Activated CD4-positive, alpha-beta T cell treated with anti-CD3 and anti-CD28 coated beads, Interleukin-2, amount 10 ng/mL, durations not matched to agents 7 days and 5 days (primary cell): ENCODE measurements around the gene REV1. TPM values are rescaled to one million over a fixed set of nuclear protein-coding genes. Genes with fewer than 3 reads are reported as not detected.

ENCODE experiments used
- CTCF ChIA-PET: fragments of 350-600 bp; sonication (Branson Sonifier 250); formaldehyde crosslinking; loops from one replicate; lab custom pipeline; 2021; ENCODE audit warnings: antibody characterized with exemption; lab: Charles Lee
- POLR2A ChIA-PET: fragments of 350-600 bp; sonication (Branson Sonifier 250); formaldehyde crosslinking; loops from one replicate; lab custom pipeline; 2021; ENCODE audit warnings: antibody characterized with exemption; lab: Charles Lee
- DNase-seq: peaks from one replicate; pipeline ENCODE4 v3.0.0-alpha.2; 2020
- H3K27ac Mint-ChIP-seq: one replicate; pipeline ENCODE4 v1.8.0; 2021; ENCODE audit warnings: mild to moderate bottlenecking, moderate library complexity, mixed read lengths
- H3K27me3 Mint-ChIP-seq: one replicate; pipeline ENCODE4 v1.8.0; 2021; ENCODE audit warnings: mixed read lengths
- H3K36me3 Mint-ChIP-seq: one replicate; pipeline ENCODE4 v1.8.0; 2021; ENCODE audit warnings: low read depth, mixed read lengths
- H3K4me1 Mint-ChIP-seq: one replicate; pipeline ENCODE4 v1.8.0; 2021; ENCODE audit warnings: mixed read lengths
- H3K4me3 Mint-ChIP-seq: one replicate; pipeline ENCODE4 v1.8.0; 2021; ENCODE audit warnings: mild to moderate bottlenecking, moderate library complexity, mixed read lengths
- H3K9me3 Mint-ChIP-seq: one replicate; pipeline ENCODE4 v1.8.0; 2021; ENCODE audit warnings: mixed read lengths
- total RNA-seq, 2 experiments: library from RNA; stranded (reverse); gene quantifications; one replicate each; pipeline ENCODE4 v1.2.3, GENCODE V29; 2021

Gene REV1
- total RNA-seq, 2 experiments from 2014 or later = 37.4 to 40.7 TPM

GRCh38 chr2:99496021-99496420, 6.2 kb upstream of the REV1 start:
- H3K36me3 Mint-ChIP-seq = no peaks in the 10 kb centered on the region
- ChIA-PET CTCF (no interaction called here), POLR2A (no interaction called here)
- peaks cover 3% of the 10 kb centered on the region for H3K4me1 Mint-ChIP-seq
- no peak for DNase-seq
- no peaks in the 10 kb centered on the region for H3K9me3 Mint-ChIP-seq
- H3K27ac Mint-ChIP-seq = no peak overlapping the region
- peaks cover 26% of the 10 kb centered on the region for H3K27me3 Mint-ChIP-seq
- no peak overlapping the region for H3K4me3 Mint-ChIP-seq

GRCh38 chr2:99495115-99495860, 5.5 kb upstream of the REV1 start:
- no peak for DNase-seq
- ChIA-PET CTCF (no interaction called here), POLR2A (no interaction called here)
- no peak overlapping the region for H3K4me3 Mint-ChIP-seq
- no peaks in the 10 kb centered on the region for H3K9me3 Mint-ChIP-seq
- H3K27me3 Mint-ChIP-seq = peaks cover 23% of the 10 kb centered on the region
- H3K4me1 Mint-ChIP-seq = peaks cover 7% of the 10 kb centered on the region
- no peak overlapping the region for H3K27ac Mint-ChIP-seq
- H3K36me3 Mint-ChIP-seq = no peaks in the 10 kb centered on the region

- Mint-ChIP-seq H3K27me3 (peaks cover 2% of the 10 kb centered on the region), H3K9me3 (no peaks in the 10 kb centered on the region), H3K4me1 (peaks cover 14% of the 10 kb centered on the region), H3K36me3 (peaks cover 3% of the 10 kb centered on the region), H3K4me3 (no peak overlapping the region), H3K27ac (no peak overlapping the region)
- CTCF ChIA-PET = no interaction called here
- no peak for DNase-seq
- POLR2A ChIA-PET = no interaction called here
These were observed 2.9 kb upstream of the REV1 start for GRCh38 chr2:99492721-99493120.

DNA sequence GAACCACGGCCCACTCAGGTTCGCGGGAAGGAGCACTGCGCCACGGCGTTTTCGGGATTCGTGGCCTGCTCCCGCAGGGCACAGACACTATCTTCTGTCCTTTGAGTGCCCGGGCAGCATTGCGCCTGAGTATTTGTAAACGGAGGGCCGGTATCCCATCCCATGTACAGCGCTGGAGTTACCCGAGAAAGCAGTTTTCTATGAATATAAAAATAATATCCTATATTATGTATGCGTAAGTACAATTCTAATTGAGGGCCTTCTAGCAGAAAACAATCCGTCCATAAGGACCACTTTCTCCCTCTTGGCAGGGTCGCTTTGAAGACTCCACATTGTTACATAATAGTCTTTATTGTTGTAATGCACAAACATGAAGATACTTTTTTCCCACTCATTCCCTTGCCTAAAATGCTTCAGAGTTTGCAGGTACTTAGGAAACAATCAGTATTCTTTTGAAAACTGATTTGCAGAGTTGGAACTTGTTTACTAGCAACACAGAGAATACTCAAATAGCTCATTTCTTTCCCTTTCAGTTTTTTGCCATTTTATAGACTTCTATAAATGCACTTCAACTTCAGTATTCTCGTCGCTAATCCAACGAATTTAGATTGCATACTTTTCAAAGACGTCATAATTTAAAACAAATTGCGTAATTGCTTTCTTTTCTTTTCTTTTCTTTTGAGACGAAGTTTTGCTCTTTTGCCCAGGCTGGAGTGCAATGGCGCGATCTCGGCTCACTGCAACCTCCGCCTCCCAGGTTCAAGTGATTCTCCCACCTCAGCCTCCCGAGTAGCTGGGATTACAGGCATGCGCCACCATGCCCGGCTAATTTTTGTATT, 1.0 kb upstream of the REV1 start:
- Mint-ChIP-seq H3K4me1 (peaks cover 26% of the 10 kb centered on the region), H3K9me3 (no peaks in the 10 kb centered on the region), H3K36me3 (peaks cover 3% of the 10 kb centered on the region), H3K27me3 (no peaks in the 10 kb centered on the region), H3K4me3 (peak overlapping the region; percentile 92), H3K27ac (peak overlapping the region; percentile 94)
- ChIA-PET POLR2A (no interaction called here), CTCF (interaction anchor here (0.6 to 1.0 kb wide), 4 partner anchors 9 to 120 kb away, joined by 3 to 4 read pairs (median 4); no protein-coding TSS in a partner anchor)
- no peak for DNase-seq

DNA sequence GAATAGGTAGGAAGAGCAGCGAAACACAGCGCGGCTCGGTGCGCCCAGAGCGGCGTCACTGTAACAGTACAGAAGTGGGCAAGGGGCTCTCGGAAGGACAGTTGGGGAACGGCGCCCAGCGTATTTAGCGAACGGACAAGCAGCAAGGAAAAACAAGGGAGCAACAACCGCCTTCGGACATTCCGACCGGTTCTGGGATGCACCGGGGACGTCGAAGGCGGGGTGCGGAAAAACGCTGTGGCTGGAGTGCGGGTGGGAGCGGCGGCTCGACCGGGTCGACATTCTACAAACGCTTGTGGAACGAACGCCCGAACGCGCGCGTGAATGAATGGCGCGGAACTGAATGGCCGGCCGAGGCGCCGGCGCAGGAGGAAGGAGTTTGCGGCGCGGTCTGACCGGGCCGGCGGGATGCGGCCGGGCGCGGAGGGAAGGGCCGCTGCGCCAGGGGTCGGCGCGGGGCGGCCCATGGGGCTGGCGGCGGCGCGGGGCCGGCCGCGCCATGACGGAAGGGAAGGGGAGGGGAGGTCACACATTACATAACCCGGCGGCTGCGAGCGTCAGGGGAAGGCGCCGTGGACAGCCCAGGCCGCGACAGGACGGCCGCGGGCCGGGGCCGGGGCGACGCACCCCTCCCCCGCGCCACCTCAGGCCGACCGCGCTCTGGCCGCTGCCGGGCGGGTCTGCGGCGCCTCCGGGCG, 605 bp downstream of the REV1 start:
- ChIA-PET CTCF (no interaction called here), POLR2A (no interaction called here)
- no peaks in the 10 kb centered on the region for H3K27me3 Mint-ChIP-seq
- H3K4me3 Mint-ChIP-seq = peak overlapping the region; percentile 90
- H3K9me3 Mint-ChIP-seq = no peaks in the 10 kb centered on the region
- DNase-seq = peak; percentile 43
- peaks cover 3% of the 10 kb centered on the region for H3K36me3 Mint-ChIP-seq
- H3K4me1 Mint-ChIP-seq = peaks cover 31% of the 10 kb centered on the region
- peak overlapping the region; percentile 97 for H3K27ac Mint-ChIP-seq

DNA sequence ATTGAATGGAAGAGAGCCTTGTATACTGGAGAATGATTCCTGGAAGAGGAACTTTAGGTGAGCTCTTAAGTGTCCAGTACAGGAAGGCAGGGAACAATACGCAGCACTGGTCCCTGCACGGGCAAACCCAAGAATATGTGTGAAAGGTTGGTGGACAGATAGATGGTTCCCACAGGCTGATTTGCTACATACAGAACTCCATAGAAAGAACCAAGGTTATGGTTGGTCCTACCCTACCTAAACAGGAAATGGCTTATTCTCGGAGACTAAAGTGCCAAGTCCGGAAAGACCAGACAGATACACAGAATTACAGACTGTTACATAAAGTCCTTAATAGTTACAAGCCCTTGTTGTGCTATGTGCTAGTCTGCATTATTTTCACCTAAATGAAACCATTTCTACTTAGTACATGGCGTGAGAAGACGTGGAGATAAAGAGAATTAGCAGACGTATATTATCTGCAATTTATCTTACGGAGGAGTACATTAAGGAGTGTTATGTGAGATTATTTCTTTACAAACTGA, 1.2 kb downstream of the REV1 start:
- Mint-ChIP-seq H3K9me3 (no peaks in the 10 kb centered on the region), H3K36me3 (peaks cover 3% of the 10 kb centered on the region), H3K27me3 (no peaks in the 10 kb centered on the region), H3K27ac (peak overlapping the region; percentile 97), H3K4me3 (peak overlapping the region; percentile 90), H3K4me1 (peaks cover 31% of the 10 kb centered on the region)
- POLR2A ChIA-PET = no interaction called here
- DNase-seq = no peak
- CTCF ChIA-PET = no interaction called here

GRCh38 chr2:99487906-99488305, 1.9 kb downstream of the REV1 start:
- peaks cover 35% of the 10 kb centered on the region for H3K4me1 Mint-ChIP-seq
- peaks cover 3% of the 10 kb centered on the region for H3K36me3 Mint-ChIP-seq
- H3K27ac Mint-ChIP-seq = no peak overlapping the region
- H3K27me3 Mint-ChIP-seq = no peaks in the 10 kb centered on the region
- ChIA-PET CTCF (no interaction called here), POLR2A (no interaction called here)
- peak overlapping the region; percentile 90 for H3K4me3 Mint-ChIP-seq
- no peak for DNase-seq
- no peaks in the 10 kb centered on the region for H3K9me3 Mint-ChIP-seq

DNA sequence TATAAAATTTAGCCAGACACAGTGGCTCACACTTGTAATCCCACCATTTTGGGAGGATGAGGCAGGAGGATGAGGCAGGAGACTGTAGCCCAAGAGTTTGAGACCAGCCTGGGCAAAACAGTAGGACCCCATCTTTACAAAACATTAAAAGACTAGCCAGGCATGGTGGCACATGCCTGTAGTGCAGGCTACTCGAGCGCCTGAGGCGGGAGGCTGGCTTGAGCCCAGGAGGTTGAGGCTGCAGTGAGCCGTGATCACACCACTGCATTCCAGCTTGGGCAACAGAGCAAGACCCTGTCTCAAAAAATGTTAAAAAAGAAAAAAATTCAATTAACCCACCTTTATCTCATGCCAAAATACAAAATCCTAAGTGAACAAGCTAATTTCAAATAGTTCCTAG, 4.0 kb downstream of the REV1 start:
- Mint-ChIP-seq H3K4me1 (peaks cover 42% of the 10 kb centered on the region), H3K36me3 (peaks cover 5% of the 10 kb centered on the region), H3K4me3 (no peak overlapping the region), H3K27me3 (no peaks in the 10 kb centered on the region), H3K27ac (no peak overlapping the region), H3K9me3 (no peaks in the 10 kb centered on the region)
- CTCF ChIA-PET = no interaction called here
- no peak for DNase-seq
- POLR2A ChIA-PET = no interaction called here

DNA sequence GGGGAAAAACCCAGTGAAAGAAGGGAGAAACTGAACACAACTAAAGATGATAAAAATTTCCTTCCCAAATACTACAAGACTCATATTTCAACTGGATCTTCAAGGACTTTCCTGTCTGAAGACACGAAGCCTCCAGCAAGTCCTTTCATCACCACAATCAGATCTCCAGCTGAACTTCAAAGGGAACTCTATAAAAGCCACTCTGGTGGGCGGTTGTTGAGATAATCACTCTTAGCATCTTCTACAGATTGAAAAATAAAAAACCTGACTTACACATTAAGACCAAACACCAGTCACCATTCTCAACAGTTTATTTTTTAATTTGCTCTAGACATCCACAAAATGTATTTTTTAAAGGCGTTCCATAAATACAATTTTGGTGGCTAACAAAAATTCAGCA, 4.4 kb downstream of the REV1 start:
- Mint-ChIP-seq H3K27me3 (no peaks in the 10 kb centered on the region), H3K9me3 (no peaks in the 10 kb centered on the region), H3K36me3 (peaks cover 5% of the 10 kb centered on the region), H3K27ac (no peak overlapping the region), H3K4me1 (peaks cover 40% of the 10 kb centered on the region), H3K4me3 (no peak overlapping the region)
- POLR2A ChIA-PET = no interaction called here
- DNase-seq = no peak
- CTCF ChIA-PET = no interaction called here

DNA sequence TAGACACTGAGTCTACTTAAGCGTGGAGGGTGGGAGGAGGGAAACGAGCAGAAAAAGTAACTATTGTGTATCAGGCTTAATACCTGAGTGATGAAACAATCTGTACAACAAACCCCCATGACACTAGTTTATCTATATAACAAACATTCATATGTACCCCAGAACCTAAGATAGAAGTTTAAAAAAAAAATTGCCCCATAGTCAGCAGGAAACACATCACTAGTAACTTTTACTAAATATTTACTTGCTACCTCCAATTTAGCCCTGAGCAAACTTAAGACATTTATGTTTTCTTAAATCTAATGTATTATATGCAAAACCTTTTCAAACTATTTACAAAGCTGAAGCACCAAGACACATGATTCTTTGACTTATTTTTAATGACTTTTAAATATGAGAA, 5.6 kb downstream of the REV1 start:
- no peaks in the 10 kb centered on the region for H3K9me3 Mint-ChIP-seq
- H3K27ac Mint-ChIP-seq = no peak overlapping the region
- no peak for DNase-seq
- CTCF ChIA-PET = no interaction called here
- peaks cover 44% of the 10 kb centered on the region for H3K4me1 Mint-ChIP-seq
- H3K4me3 Mint-ChIP-seq = no peak overlapping the region
- H3K36me3 Mint-ChIP-seq = peaks cover 5% of the 10 kb centered on the region
- POLR2A ChIA-PET = no interaction called here
- no peaks in the 10 kb centered on the region for H3K27me3 Mint-ChIP-seq

- Mint-ChIP-seq H3K27ac (no peak overlapping the region), H3K9me3 (no peaks in the 10 kb centered on the region), H3K27me3 (no peaks in the 10 kb centered on the region), H3K4me3 (no peak overlapping the region), H3K4me1 (peaks cover 38% of the 10 kb centered on the region), H3K36me3 (peaks cover 2% of the 10 kb centered on the region)
- ChIA-PET POLR2A (interaction anchor here (0.6 kb wide), 1 partner anchor 31 kb away, joined by 3 read pairs; no protein-coding TSS in a partner anchor), CTCF (interaction anchor here (1.4 to 1.5 kb wide), 2 partner anchors 8 to 47 kb away, joined by 4 read pairs; partner anchors contain the start of gene REV1)
- DNase-seq = no peak
These were observed 7.9 kb downstream of the REV1 start for GRCh38 chr2:99481941-99482340.

- POLR2A ChIA-PET = interaction anchor here (0.6 kb wide), 1 partner anchor 31 kb away, joined by 3 read pairs; no protein-coding TSS in a partner anchor
- CTCF ChIA-PET = interaction anchor here (0.7 to 1.5 kb wide), 3 partner anchors 9 to 279 kb away, joined by 3 to 4 read pairs (median 4); partner anchors contain the start of gene REV1
- Mint-ChIP-seq H3K9me3 (no peaks in the 10 kb centered on the region), H3K4me3 (no peak overlapping the region), H3K36me3 (peaks cover 2% of the 10 kb centered on the region), H3K27me3 (no peaks in the 10 kb centered on the region), H3K4me1 (peaks cover 36% of the 10 kb centered on the region), H3K27ac (no peak overlapping the region)
- no peak for DNase-seq
These were observed 8.3 kb downstream of the REV1 start for GRCh38 chr2:99481527-99481926.
